Uterus (tissue), 2 donors: ENCODE results near the gene FGF9.

ENCODE experiments used
- CTCF ChIP-seq, 4 experiments: fragments of 200-600 bp in 2 of 4; fragments of 450-650 bp in 2 of 4; sonication (generic) in 2 of 4; IDR thresholded peaks; one replicate each; pipeline ENCODE4 v1.5.1; 2016 to 2019; ENCODE audit warnings: antibody characterized with exemption in 4 of 4, mild to moderate bottlenecking in 2 of 4, moderate library complexity in 1 of 4
- POLR2A ChIP-seq, 2 donors: fragments of 450-650 bp; IDR thresholded peaks; one replicate each; pipeline ENCODE4 v1.6.1; 2016; ENCODE audit warnings: antibody characterized with exemption in 2 of 2, mild to moderate bottlenecking in 1 of 2, moderate library complexity in 1 of 2

DNA sequence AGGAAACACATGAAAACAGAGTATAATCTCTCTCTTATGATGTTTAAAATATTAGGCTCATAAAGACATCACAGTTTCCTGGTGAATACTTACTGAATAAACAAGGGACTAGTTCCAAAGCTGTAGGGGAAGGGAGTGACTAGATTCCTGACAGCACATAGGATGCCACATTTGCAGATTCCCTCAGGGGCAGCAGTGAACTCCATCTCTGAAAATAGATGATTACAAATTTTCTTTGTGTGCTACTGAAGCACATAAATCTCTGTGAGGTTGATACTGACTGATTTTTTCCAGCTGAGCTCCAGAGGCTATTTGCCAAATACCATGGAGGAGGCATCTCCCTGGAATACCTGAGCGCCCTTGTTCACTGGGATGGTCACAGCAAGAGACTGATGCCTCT lies 77.3 kb downstream of the FGF9 start:
- TF ChIP-seq POLR2A (IDR thresholded peaks at IDR 0.05), result no peak
- no peak for TF ChIP-seq CTCF (IDR thresholded peaks at IDR 0.05)
